Measurements from ENCODE around the gene SVIP. TPM values are rescaled to one million over a fixed set of nuclear protein-coding genes. Genes with fewer than 3 reads are reported as not detected.

Gene SVIP
- total RNA-seq, 3 donors from 2014 or later, result 6.1 to 25.2 (median 12.8) TPM

DNA sequence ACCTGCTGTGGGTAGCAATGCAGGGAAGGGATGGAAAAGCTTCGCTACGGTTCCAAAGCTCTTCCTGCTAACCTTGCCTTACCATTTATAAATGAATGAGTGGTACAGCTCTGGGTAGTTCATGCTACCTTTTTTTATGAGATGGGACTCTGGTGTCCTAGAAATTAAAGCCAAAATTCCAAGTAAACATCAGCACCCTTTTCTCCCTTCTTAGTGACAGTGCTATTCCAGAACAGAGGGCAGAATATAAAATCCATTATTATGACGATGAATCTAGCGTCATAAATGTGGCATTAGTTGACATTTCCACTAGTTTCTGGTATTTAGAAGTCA lies 447 bp upstream of the SVIP start:
- Histone ChIP-seq H3K27ac (peak overlapping the region; percentile 60 to 92), H3K36me3 (no peaks in the 10 kb centered on the region), H3K4me1 (no peaks in the 10 kb centered on the region), H3K4me3 (peak overlapping the region; percentile 76 to 89 (median 80)), H3K9me3 (no peaks in the 10 kb centered on the region), H3K27me3 (no peaks in the 10 kb centered on the region)
- intact Hi-C loops (cut with DNase I; ENCODE audit: low total_unique reads), result no loop called here
- DNase-seq (ENCODE audit: low spot score in 2 of 2), result no peak
- TF ChIP-seq CTCF (IDR thresholded peaks at IDR 0.05) (no peak), POLR2A (IDR thresholded peaks at IDR 0.05) (no peak), POLR2AphosphoS5 (IDR thresholded peaks at IDR 0.05) (no peak)

DNA sequence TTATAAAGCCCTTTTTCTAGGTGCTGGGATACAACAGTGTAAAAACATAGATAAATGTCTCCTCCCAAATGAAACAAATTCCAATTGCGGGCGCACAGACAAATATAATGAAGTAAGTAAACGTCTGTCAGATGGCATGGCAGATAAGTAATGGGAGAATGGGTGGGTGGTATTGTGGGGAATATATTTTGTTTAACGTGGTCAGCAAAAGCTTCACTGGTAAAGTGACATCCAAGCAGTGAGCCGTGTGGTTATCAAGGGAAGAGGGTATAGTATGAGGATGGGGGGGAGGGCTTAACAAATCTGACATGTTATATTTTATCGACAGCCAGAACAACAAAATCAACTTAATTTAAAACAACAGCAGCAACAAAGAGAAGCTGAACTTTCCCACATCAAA lies 1.2 kb downstream of the SVIP start:
- H3K36me3 ChIP-seq, result no peaks in the 10 kb centered on the region
- H3K9me3 ChIP-seq, result no peaks in the 10 kb centered on the region
- H3K4me1 ChIP-seq, result no peaks in the 10 kb centered on the region
- peak overlapping the region in 2 of 3 donors; percentile 80 to 89 for H3K4me3 ChIP-seq
- TF ChIP-seq POLR2AphosphoS5 (IDR thresholded peaks at IDR 0.05) (no peak), CTCF (IDR thresholded peaks at IDR 0.05) (no peak), POLR2A (IDR thresholded peaks at IDR 0.05) (no peak)
- intact Hi-C loops (cut with DNase I; ENCODE audit: low total_unique reads), result no loop called here
- no peaks in the 10 kb centered on the region for H3K27me3 ChIP-seq
- no peak for DNase-seq (ENCODE audit: low spot score in 2 of 2)
- no peak overlapping the region for H3K27ac ChIP-seq

- no peak for TF ChIP-seq POLR2AphosphoS5 (IDR thresholded peaks at IDR 0.05)
- no peaks in the 10 kb centered on the region for H3K9me3 ChIP-seq
- H3K4me3 ChIP-seq, result no peak overlapping the region
- peaks cover 9% of the 10 kb centered on the region for H3K36me3 ChIP-seq
- H3K4me1 ChIP-seq, result no peaks in the 10 kb centered on the region
- no peak overlapping the region for H3K27ac ChIP-seq
- intact Hi-C loops (cut with DNase I; ENCODE audit: low total_unique reads), result no loop called here
- no peak for DNase-seq (ENCODE audit: low spot score in 2 of 2)
- H3K27me3 ChIP-seq, result no peaks in the 10 kb centered on the region
These were observed 7.4 kb downstream of the SVIP start for GRCh38 chr11:22822203-22822602.

- Histone ChIP-seq H3K27me3 (no peaks in the 10 kb centered on the region), H3K4me3 (no peak overlapping the region), H3K36me3 (peaks cover 3% of the 10 kb centered on the region), H3K4me1 (no peaks in the 10 kb centered on the region), H3K9me3 (no peaks in the 10 kb centered on the region), H3K27ac (no peak overlapping the region)
- DNase-seq (ENCODE audit: low spot score in 2 of 2), result no peak
- TF ChIP-seq POLR2AphosphoS5 (IDR thresholded peaks at IDR 0.05) (no peak), POLR2A (IDR thresholded peaks at IDR 0.05) (no peak), CTCF (IDR thresholded peaks at IDR 0.05) (no peak)
- intact Hi-C loops (cut with DNase I; ENCODE audit: low total_unique reads), result no loop called here
These were observed 19.7 kb downstream of the SVIP start for GRCh38 chr11:22809893-22810292.

- Histone ChIP-seq H3K4me3 (no peak overlapping the region), H3K9me3 (no peaks in the 10 kb centered on the region), H3K27ac (peak overlapping the region in 1 of 2 donors; percentile 8), H3K36me3 (peaks cover 3% of the 10 kb centered on the region), H3K4me1 (no peaks in the 10 kb centered on the region), H3K27me3 (no peaks in the 10 kb centered on the region)
- intact Hi-C loops (cut with DNase I; ENCODE audit: low total_unique reads), result no loop called here
- no peak for DNase-seq (ENCODE audit: low spot score in 2 of 2)
- TF ChIP-seq POLR2AphosphoS5 (IDR thresholded peaks at IDR 0.05) (no peak), POLR2A (IDR thresholded peaks at IDR 0.05) (no peak), CTCF (IDR thresholded peaks at IDR 0.05) (no peak)
These were observed 20.9 kb downstream of the SVIP start for GRCh38 chr11:22808571-22809197.
